Endothelial cell of umbilical vein (primary cell): Measurements from ENCODE around the gene FAM163A. TPM values are rescaled to one million over a fixed set of nuclear protein-coding genes. Genes with fewer than 3 reads are reported as not detected.

ENCODE experiments used
- BruUV-seq: library from RNA; stranded (reverse); fragments of 400-500 nt; replicated peaks from 2 replicates; lab custom pipeline; 2021; lab: Mats Ljungman, UMichigan
- CTCF ChIA-PET: fragments of 300-600, 350-600 bp; sonication (Branson Sonifier 250); formaldehyde crosslinking; loops from one replicate; lab custom pipeline; 2021; ENCODE audit warnings: antibody characterized with exemption, inconsistent platforms; lab: Charles Lee
- POLR2A ChIA-PET: fragments of 300-600, 350-600 bp; sonication (Branson Sonifier 250); formaldehyde crosslinking; loops from one replicate; lab custom pipeline; 2021; ENCODE audit warnings: antibody characterized with exemption, inconsistent platforms; lab: Charles Lee
- DNase-seq: peaks from one replicate; pipeline ENCODE4 v3.0.0-alpha.2; 2011; ENCODE audit warnings: low read depth, low spot score
- FAIRE-seq: peaks from 2 replicates; lab custom pipeline; 2011; peaks lifted over from hg19 to GRCh38; lab: Jason Lieb, UNC
- H2AFZ ChIP-seq: 2 replicates; pipeline ENCODE4 v1.6.0; 2012; ENCODE audit warnings: low read depth, low read length, control low read depth, inconsistent platforms
- H3K27ac ChIP-seq: 2 replicates; pipeline ENCODE4 v1.5.1; 2011; ENCODE audit warnings: low read depth, mild to moderate bottlenecking, control low read depth, low read length, moderate library complexity; ENCODE audit not compliant: insufficient read depth
- H3K27me3 ChIP-seq, 2 experiments: 2 replicates each; pipeline versions ENCODE4 v1.6.0 to v1.6.1; 2011; ENCODE audit warnings: low read length in 2 of 2, mixed read lengths in 1 of 2; ENCODE audit not compliant: control insufficient read depth in 2 of 2, insufficient read depth in 2 of 2
- H3K36me3 ChIP-seq, 2 experiments: 2 replicates in 1 of 2; 3 replicates in 1 of 2; pipeline ENCODE4 v1.5.1; 2011; ENCODE audit warnings: low read length in 2 of 2, mild to moderate bottlenecking in 1 of 2, moderate library complexity in 1 of 2; ENCODE audit not compliant: control insufficient read depth in 2 of 2, insufficient read depth in 2 of 2; ENCODE audit errors: extremely low read depth in 1 of 2
- H3K4me1 ChIP-seq: 3 replicates; pipeline ENCODE4 v1.5.1; 2011; ENCODE audit warnings: mild to moderate bottlenecking, low read length; ENCODE audit not compliant: control insufficient read depth, insufficient read depth; ENCODE audit errors: extremely low read depth
- H3K4me2 ChIP-seq: 2 replicates; pipeline ENCODE4 v1.6.1; 2011; ENCODE audit warnings: low read length, control low read depth, mixed read lengths; ENCODE audit not compliant: insufficient read depth
- H3K4me3 ChIP-seq, 3 experiments: fragments of 200-600 bp in 1 of 3; sonication (generic), shearing (Covaris generic) in 1 of 3; replicated peaks in 1 of 3; 2 replicates each; pipeline ENCODE4 v1.5.1; 2011 to 2016; ENCODE audit warnings: control low read depth in 3 of 3, low read length in 3 of 3, mild to moderate bottlenecking in 2 of 3, inconsistent platforms in 1 of 3, low read depth in 1 of 3, moderate library complexity in 1 of 3; ENCODE audit not compliant: insufficient read depth in 1 of 3
- H3K79me2 ChIP-seq: 2 replicates; pipeline ENCODE4 v1.6.0; 2012; ENCODE audit warnings: low read length, inconsistent platforms; ENCODE audit not compliant: control insufficient read depth, insufficient read depth
- H3K9ac ChIP-seq: replicated peaks from 2 replicates; pipeline ENCODE3; 2011; ENCODE audit warnings: low read length, control low read depth; ENCODE audit not compliant: insufficient read depth; ENCODE audit errors: extremely low read depth
- H3K9me1 ChIP-seq: replicated peaks from 3 replicates; pipeline ENCODE4 v1.6.0; 2011; ENCODE audit warnings: mild to moderate bottlenecking, low read length; ENCODE audit not compliant: control insufficient read depth, insufficient read depth; ENCODE audit errors: extremely low read depth
- H3K9me3 ChIP-seq: replicated peaks from 2 replicates; pipeline ENCODE4 v1.5.1; 2012; ENCODE audit warnings: low read length, inconsistent platforms; ENCODE audit not compliant: control insufficient read depth, insufficient read depth
- H4K20me1 ChIP-seq: replicated peaks from 2 replicates; pipeline ENCODE3; 2011; ENCODE audit warnings: mild to moderate bottlenecking, low read length; ENCODE audit not compliant: control insufficient read depth, insufficient read depth; ENCODE audit errors: extremely low read depth
- CTCF ChIP-seq, 2 donors: IDR thresholded peaks; 1 replicate in 1 of 2; 2 replicates in 1 of 2; pipeline ENCODE4 v1.5.1; 2011; ENCODE audit warnings: low read length in 2 of 2, mild to moderate bottlenecking in 2 of 2, moderate library complexity in 2 of 2, control low read depth in 1 of 2, inconsistent platforms in 1 of 2, low read depth in 1 of 2; ENCODE audit not compliant: insufficient read depth in 1 of 2; ENCODE audit errors: extremely low read depth in 1 of 2
- EZH2 ChIP-seq: IDR thresholded peaks from 2 replicates; pipeline ENCODE4 v1.6.1; 2012; ENCODE audit warnings: borderline replicate concordance, low read depth, mild to moderate bottlenecking, moderate library complexity, low read length, inconsistent platforms; ENCODE audit not compliant: severe bottlenecking
- FOS ChIP-seq: IDR thresholded peaks from 2 replicates; pipeline ENCODE4 v1.6.1; 2011; ENCODE audit warnings: mild to moderate bottlenecking, low read length, moderate library complexity, borderline replicate concordance; ENCODE audit not compliant: insufficient read depth
- GATA2 ChIP-seq: IDR thresholded peaks from 2 replicates; pipeline ENCODE4 v1.7.0; 2011; ENCODE audit warnings: low read depth, mild to moderate bottlenecking, moderate library complexity, mixed read lengths, low read length; ENCODE audit not compliant: insufficient read length, insufficient read depth
- JUN ChIP-seq: IDR thresholded peaks from 2 replicates; pipeline ENCODE4 v1.6.1; 2011; ENCODE audit warnings: borderline replicate concordance, low read depth; ENCODE audit not compliant: insufficient read length, insufficient read depth
- MAX ChIP-seq: IDR thresholded peaks from 2 replicates; pipeline ENCODE4 v1.6.1; 2011; ENCODE audit not compliant: insufficient read depth, insufficient read length
- MYC ChIP-seq: IDR thresholded peaks from one replicate; pipeline ENCODE4 v1.6.1; 2011; ENCODE audit warnings: mild to moderate bottlenecking, low read depth, low read length
- POLR2A ChIP-seq: IDR thresholded peaks from 2 replicates; pipeline ENCODE4 v1.6.1; 2012; ENCODE audit warnings: low read depth, mild to moderate bottlenecking, control low read depth, low read length
- POLR2AphosphoS5 ChIP-seq: IDR thresholded peaks from 2 replicates; pipeline ENCODE4 v1.6.1; 2012; ENCODE audit warnings: low read depth, mild to moderate bottlenecking, control low read depth, low read length, moderate library complexity; ENCODE audit not compliant: insufficient read depth
- dilution Hi-C: fragments of 300-500 bp; cut with MboI; formaldehyde crosslinking; loops from one replicate; pipeline ENCODE4 v1.15.0; 2019; ENCODE audit warnings: low sequenced_read_pairs; ENCODE audit not compliant: extremely low pct_ligation_motif_present
- intact Hi-C: fragments of 100-400 bp; cut with micrococcal nuclease; formaldehyde crosslinking; loops from one replicate; pipeline ENCODE4 v1.10.0; 2022
- polyA plus RNA-seq, 4 experiments: library from polyadenylated mRNA; depleted of rRNA in 3 of 4; stranded (reverse) in 3 of 4; unstranded in 1 of 4; fragments of >200 nt; gene quantifications; 2 replicates each; pipeline versions ENCODE4 v1.2.1 to v1.2.3, GENCODE V29; 2011 to 2012; ENCODE audit warnings: missing spikeins in 1 of 4
- total RNA-seq: library from RNA; stranded (reverse); gene quantifications from 2 replicates; pipeline ENCODE4 v1.2.3, GENCODE V29; 2021

FAM163A gene
- total and polyA plus RNA-seq, 2 donors (not counting 3 experiments of a cell fraction or from before 2014, with no cell fraction given), result not detected

- DNase-seq (no peak), FAIRE-seq (no peak)
- Histone ChIP-seq H3K36me3 (no peaks in the 10 kb centered on the region), H3K4me1 (peaks cover 12% of the 10 kb centered on the region), H3K4me2 (no peak overlapping the region), H3K4me3 (no peak overlapping the region), H3K27ac (no peak overlapping the region), H4K20me1 (no peaks in the 10 kb centered on the region), H3K9ac (no peak overlapping the region), H3K79me2 (no peaks in the 10 kb centered on the region), H3K9me1 (no peaks in the 10 kb centered on the region), H3K27me3 (peaks cover 2 to 4% of the 10 kb centered on the region in 2 experiments), H3K9me3 (no peaks in the 10 kb centered on the region), H2AFZ (no peak overlapping the region)
- dilution Hi-C loops (loop anchor here (5.0 kb wide), 1 partner anchor 98 kb away; no protein-coding TSS in a partner anchor), intact Hi-C loops (no loop called here)
- BruUV-seq, result no TSS peak
- POLR2A ChIA-PET, result no interaction called here
- no peak for TF ChIP-seq MAX
- TF ChIP-seq MYC, result no peak
- TF ChIP-seq CTCF (IDR thresholded peaks at IDR 0.05; ENCODE audit: extremely low read depth in 1 of 2, insufficient read depth in 1 of 2, low read depth in 1 of 2, low read length in 2 of 2), result no peak
- no peak for TF ChIP-seq GATA2
- no peak for TF ChIP-seq JUN
- TF ChIP-seq EZH2, result no peak
- no peak for TF ChIP-seq POLR2AphosphoS5
- no peak for TF ChIP-seq FOS
- TF ChIP-seq POLR2A, result no peak
- CTCF ChIA-PET, result interaction anchor here (1.0 to 17.9 kb wide), 3 partner anchors 8 to 96 kb away, joined by 3 to 1591 read pairs (median 5); no protein-coding TSS in a partner anchor
Observed at GRCh38 chr1:179714623-179715022, 28.5 kb upstream of the FAM163A start.
